Fibroblast of upper back skin (primary cell): ENCODE measurements around the gene PCSK7.
"Not testable (repeated sequence)": the region's sequence is repeated elsewhere in the genome, so short reads cannot be mapped to it uniquely, and the experiment has no call there.

Experiments used
- DNase-seq: peaks from one replicate; pipeline ENCODE4 v3.0.0-alpha.2; 2013

The PCSK7 gene

DNA sequence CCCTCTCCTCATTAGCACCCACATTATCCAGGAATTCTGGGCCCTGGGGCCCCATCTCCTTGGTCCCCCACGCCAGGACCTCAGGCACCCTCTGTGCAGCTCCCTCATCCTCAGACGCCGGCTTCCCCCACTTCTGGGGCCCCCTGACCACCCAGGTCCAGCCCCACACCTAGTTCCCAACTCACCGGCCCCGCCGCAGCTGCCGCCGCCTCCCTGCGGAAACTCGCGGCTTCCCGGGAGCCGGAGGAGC, at the start of gene PCSK7:
Gene PCSK7, minus strand, starts transcription at position 232 of the 250 bp plus-strand sequence. CDS start 2,229 bp downstream, outside the sequence.
- no peak for DNase-seq

GRCh38 chr11:117281159-117281558, 49.3 kb upstream of the PCSK7 start:
- peak; percentile 99 for DNase-seq

DNA sequence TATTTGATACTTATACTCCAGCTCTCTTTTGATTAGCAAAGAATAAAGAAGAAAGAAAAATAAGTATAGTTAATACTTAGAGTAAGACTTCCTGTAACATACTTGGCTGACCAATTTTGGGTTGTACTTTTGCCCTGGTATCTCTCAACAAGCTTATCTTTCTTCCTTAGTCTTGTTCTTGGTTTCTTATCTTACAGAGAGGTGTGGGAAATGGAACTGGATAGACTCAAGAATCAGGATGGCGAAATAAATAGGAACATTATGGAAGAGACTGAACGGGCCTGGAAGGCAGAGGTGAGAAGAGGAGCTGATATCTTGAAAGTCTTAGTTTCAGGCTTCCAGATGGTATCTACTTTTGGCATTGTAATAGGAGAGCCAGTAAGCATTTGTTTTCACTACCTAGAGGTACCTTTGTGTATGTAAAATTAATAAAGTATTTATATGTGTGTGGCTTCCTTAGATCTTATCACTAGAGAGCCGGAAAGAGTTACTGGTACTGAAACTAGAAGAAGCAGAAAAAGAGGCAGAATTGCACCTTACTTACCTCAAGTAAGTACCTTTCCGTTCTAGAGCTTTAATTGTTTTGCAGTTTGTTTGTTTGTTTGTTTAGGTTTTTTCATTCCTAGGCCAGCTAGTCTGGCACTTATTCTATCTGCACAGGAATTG, 48.0 kb upstream of the PCSK7 start:
- no peak for DNase-seq

GRCh38 chr11:117278347-117278746, 46.5 kb upstream of the PCSK7 start:
- peak; percentile 32 for DNase-seq

DNA sequence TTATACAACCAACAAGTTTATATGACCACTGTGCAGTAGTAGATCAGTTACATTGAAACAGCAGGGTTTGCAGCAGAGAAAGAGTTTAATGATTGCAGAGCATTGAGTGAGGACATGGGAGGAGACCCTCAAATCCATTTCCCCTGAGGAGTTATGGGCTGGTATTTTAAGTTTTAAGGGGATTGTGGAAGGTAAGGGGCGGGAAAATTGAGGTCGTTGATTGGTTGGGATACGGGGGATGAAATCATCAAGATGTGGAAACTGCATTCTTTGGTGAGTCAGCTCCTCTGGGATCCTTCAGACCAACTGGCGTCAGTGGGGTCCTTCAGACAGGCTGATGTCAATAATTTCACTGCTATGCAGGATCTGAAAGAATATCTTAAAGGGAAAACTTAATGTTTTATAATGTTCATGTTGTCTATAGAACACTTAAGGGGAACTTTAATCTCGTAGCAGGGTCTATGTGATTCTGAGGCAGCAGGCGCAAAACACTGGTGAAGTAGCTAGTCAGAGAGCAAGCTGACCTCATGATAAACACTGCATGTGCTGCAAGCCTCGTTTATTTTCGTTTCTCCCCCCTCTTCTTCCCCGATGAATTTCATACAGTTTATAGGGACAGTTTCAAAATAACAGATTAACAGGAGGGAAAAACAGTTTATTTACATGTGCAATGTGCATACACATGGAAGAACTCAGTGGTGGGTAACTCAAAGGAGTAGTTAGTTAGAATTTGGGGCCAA, 41.8 kb upstream of the PCSK7 start:
- peak; percentile 93 for DNase-seq

DNA sequence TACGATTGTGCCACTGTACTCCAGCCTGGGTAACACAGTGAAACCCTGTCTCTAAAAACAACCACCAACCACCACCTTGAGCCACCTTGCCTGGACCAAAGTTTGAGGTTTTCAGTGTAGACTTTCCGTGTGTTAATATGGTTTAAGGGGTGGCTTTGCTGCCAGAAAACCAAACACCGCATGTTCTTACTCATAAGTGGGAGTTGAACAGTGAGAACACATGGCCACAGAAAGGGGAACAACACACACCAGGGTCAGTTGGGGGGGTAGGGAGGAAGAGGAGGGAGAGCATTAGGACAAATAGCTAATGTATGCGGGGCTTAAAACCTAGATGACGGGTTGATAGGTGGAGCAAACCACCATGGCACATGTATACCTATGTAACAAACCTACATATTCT, 40.3 kb upstream of the PCSK7 start:
- not testable (repeated sequence) for DNase-seq

GRCh38 chr11:117271208-117271607, 39.3 kb upstream of the PCSK7 start:
- no peak for DNase-seq

- DNase-seq = no peak
Observed at GRCh38 chr11:117269856-117270255, 38.0 kb upstream of the PCSK7 start.

- DNase-seq = no peak
Observed at GRCh38 chr11:117265745-117266144, 33.9 kb upstream of the PCSK7 start.

GRCh38 chr11:117264624-117265323, 32.9 kb upstream of the PCSK7 start:
- not testable (repeated sequence) for DNase-seq

DNA sequence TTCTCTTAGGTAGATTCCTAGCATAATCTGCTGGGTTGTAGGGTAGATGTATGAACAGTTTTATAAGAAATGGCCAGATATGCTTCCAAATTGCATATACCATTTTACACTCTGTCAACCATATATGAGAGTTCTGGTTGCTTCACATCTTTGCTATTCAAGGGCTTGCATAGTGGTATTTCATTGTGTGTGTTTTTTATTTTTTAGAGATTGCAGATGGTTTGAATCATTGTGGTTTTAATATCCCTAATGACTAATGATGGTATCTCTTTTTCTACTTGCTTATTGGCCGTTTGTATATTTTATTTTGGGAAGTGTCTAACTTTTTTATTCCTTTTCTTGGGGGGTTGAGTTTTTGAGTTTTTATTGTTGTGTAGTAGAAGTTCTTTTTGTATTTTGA, 27.5 kb upstream of the PCSK7 start:
- peak; percentile 83 for DNase-seq

- peak; percentile 61 for DNase-seq
Observed at GRCh38 chr11:117258576-117258975, 26.7 kb upstream of the PCSK7 start.

DNA sequence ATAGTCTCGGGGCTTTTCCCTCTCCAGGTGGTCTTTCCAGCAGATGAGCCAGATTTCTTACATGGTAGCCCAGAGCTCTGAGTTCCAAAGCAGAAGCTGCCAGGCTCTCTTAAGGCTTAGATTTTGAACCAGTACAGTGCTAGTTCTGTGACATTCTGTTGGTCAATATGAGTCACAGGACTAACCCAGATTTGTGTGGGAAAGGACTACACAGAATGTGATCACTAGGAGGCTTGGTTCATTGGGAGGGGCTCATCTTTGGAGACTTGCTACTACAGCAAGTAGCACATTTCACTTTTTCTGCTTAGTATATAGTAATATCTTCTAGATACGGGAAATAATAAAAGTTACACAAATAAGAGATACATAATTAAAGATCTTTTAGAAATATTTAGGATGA, 24.7 kb upstream of the PCSK7 start:
- peak; percentile 47 for DNase-seq

- no peak for DNase-seq
Observed at GRCh38 chr11:117255966-117256365, 24.1 kb upstream of the PCSK7 start.

DNA sequence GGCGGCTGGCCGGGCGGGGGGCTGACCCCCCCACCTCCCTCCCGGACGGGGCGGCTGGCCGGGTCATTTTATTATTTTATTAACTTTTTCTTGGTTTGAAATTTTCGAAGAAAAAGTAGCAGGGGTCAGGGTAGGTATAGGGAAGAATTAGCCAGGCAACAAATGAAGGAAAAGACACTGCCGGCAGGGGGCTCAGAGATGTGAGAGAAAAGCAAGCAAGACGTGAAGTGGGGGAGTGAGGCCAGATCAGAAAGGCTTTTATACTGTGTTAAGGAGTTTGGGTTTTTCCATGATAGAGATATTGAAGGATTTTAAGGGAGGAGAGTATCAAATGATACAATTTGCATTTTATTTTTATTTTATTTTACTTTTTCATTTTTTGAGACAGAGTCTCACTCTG, 19.6 kb upstream of the PCSK7 start:
- DNase-seq = no peak

DNA sequence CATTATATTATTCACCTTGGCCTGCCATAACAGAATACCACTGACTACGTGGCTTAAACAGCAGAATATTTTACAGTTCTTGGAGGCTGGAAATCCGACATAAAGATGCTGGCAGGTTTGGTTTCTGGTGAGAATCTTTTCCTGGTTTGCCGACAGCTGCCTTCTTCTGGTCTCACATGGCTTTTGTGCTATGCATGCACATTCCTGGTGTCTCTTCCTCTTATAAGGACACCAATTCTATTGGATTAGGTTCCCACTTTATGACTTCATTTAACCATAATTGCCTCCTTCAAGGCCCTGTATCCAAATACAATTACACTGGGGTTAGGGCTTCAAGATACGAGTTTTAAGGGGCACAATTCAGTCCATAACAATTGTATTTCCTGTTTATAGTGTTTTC, 17.7 kb upstream of the PCSK7 start:
- no peak for DNase-seq

DNA sequence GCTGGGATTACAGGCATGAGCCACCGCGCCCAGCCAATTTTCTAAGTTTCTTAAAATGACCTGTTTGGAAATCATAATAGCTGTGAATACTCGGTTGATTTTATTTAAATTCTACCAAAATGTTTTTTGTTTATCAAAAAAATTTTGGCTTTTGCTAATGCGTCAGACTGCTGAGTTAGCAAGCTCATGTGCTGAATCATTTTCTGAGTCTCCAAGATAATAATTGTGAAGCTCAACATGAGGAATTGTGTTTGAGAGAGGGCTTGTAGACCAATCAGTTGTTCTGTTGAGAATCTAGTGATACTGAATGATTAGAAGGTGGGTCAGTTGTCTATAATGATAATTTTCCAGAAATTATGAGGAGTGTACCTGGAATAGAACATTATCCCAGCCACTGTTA, 16.5 kb upstream of the PCSK7 start:
- DNase-seq = no peak

DNA sequence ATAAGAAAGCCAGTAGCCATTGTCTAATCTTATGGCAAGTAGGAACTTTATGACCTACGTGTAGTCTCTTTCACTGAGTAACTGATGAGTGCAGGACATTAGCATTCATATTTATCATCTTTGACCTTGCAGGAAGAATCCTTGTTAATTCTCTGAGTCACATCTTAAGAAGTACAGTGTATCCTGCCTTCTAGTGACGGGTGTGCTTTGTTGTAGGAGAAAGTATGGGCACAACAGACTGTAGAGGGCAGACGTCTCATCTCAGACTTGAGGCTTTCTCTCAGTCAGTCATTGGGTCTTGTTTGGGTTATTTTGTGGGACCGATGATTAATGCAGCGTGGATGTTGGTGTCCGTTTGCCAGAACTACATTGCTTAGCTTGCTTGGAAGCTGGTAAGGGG, 7.4 kb upstream of the PCSK7 start:
- DNase-seq = peak; percentile 92

DNA sequence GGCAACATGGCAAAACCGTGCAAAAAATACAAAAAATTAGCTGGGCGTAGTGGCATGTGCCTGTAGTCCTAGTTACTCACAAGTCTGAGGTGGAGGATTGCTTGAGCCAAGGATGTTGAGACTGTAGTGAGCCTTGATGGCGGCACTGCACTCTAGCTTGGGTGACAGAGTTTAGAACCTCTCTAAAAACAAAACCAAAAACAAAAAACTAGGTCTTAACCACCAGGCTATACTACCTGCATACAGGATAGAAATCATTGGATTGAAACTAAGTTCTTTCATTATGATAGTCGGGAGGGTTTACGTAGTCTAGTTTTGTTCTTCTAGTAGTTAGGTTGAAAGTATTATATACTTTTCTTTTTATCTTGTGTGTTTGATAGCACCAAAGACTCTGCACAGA, 6.3 kb upstream of the PCSK7 start:
- DNase-seq = no peak

DNA sequence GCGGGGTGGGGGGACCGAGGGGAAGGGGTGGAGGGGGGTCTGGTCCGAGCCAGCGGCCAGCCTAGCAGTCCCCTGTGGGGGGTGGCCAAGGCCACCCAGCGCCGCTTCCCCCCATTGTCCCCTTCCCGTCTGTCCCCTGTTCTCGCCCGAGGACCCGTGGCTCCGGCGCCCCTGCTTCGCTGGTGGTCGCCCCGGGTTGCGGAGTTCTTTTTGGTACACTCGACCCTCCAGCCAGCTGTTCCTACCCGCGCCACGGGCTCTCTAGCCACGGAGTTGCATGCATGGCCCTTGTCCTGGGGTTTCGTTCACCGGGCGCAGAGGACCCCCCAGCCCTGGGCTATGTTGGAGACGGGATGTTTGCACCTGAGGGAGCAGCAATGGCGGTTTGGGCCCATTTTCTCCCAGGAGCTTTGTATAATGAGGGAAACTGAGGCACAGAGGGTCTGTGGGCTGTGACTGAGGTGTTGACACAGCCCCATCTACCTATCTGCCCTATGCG, 1.1 kb upstream of the PCSK7 start:
- DNase-seq = no peak

DNA sequence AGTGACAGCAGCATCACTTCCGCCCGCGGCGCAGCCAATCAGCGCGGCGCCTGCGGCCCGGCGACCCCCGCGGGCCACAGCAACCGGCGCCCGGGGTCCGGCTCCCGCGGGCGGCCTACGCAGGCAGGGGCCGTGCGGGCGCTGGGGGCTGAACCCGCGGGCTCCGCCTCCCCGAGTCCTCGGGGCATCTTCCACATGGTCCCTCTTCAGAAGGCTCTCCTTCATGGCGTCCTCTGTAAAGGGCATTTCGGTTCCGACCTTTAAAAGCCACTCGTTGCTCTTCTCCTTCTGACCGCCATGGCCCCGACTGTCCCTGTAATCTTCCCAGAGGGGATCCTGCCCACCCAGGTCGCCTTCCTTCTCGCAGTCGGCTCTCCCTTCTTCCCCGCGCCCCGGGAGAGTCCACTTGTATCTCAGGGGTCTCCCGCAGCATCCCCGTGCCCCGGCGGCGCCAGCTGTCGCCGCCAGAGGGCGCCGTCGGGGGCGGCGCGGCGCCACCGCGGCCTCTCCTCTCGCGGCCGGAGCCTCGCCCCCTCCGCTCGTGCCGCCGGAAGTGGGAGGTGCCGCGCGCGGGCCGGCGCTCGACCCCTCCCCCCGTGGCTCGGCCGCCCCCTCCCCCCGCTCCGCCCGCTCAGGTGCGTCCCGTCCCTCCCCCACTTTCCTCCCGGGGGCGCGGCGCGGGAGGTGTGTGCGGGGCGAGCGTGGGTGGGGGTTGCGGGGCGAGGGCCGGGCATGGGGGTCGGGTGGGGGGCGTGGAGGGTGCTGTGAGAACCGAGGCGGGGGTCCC, 412 bp upstream of the PCSK7 start, which contains the start of gene RNF214:
Gene RNF214, plus strand, starts transcription at position 580 of the 787 bp plus-strand sequence. CDS start 1,602 bp downstream, outside the sequence.
- peak; percentile 73 for DNase-seq

DNA sequence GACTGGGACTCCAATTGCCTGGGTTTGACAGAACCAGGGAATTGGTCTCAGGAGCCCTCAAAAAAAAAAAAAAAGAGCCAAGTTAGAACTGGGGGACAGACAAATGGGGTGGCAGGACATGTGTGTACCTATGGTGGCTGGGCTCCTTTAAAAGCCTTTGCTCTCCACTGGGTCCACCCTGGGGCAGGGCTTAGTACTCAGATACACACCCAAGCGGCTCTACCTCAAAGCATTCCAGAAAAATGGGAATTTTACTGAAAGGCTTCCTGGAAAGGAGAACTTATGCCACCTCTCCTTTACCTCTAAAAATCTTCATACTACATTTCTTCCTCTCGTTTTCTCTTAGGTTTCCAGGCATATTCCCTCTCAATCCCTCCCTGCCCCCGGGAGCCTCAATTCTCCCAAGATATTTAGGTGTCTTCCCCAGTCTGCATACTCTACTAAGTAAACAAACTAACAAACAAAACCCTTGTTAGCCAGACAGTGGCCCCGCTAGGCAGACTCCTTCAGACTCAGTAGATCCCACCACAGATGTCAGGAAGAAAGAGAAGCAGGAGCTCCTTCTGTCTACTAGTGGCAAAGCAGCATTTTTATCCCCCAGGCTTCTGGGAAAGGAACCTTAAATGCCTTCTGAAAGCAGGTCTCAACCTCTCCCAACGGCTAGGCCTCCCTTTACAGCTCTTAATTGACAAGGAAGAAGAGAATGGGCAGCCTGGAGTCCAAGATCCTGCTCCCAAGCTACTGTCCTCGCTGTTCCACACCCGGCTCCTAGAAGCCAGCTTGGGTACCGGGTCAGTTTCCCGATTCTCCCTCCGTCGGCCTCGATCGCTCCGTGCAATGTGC, 653 bp downstream of the PCSK7 start:
- DNase-seq = no peak
